Lower leg skin (tissue), 4 donors: ENCODE measurements around the gene AKAP12. TPM values are rescaled to one million over a fixed set of nuclear protein-coding genes. Genes with fewer than 3 reads are reported as not detected.

Experiments
- DNase-seq, 2 donors: peaks; one replicate each; pipeline ENCODE4 v3.0.0-alpha.2; 2019; ENCODE audit warnings: low spot score in 2 of 2
- H3K4me3 ChIP-seq: fragments of 200-600 bp; sonication (generic); 2 replicates; pipeline ENCODE4 v1.5.1; 2017; ENCODE audit warnings: mild to moderate bottlenecking, low read depth; ENCODE audit not compliant: poor library complexity, severe bottlenecking
- POLR2A ChIP-seq, 2 donors: fragments of 450-650 bp; IDR thresholded peaks; one replicate each; pipeline ENCODE4 v1.6.1; 2016 to 2017; ENCODE audit warnings: antibody characterized with exemption in 2 of 2, mild to moderate bottlenecking in 1 of 2, moderate library complexity in 1 of 2
- WGBS, 2 donors: methylation state at CpG; one replicate each; pipeline ENCODE4 v1.1.5; 2018; 5-methylcytosine and 5-hydroxymethylcytosine counted together
- intact Hi-C: fragments of 100-400 bp; cut with DNase I; formaldehyde crosslinking; loops from one replicate; pipeline ENCODE4 v1.15.0; 2023; ENCODE audit warnings: low total_unique reads
- total RNA-seq, 4 donors: library from RNA; depleted of rRNA; stranded (reverse); fragments of >200 nt; gene quantifications; one replicate each; pipeline ENCODE4 v1.1.0, GENCODE V29; 2016
- TF ChIP-seq, protein P1 (sequence below), 3 donors: fragments of 450-650 bp; IDR thresholded peaks; one replicate each; pipeline ENCODE4 v1.5.1; 2016; ENCODE audit warnings: antibody characterized with exemption in 3 of 3, mild to moderate bottlenecking in 3 of 3, moderate library complexity in 2 of 3

Gene AKAP12
- total RNA-seq, 4 donors from 2014 or later, result 14.7 to 29.9 (median 16.0) TPM

DNA sequence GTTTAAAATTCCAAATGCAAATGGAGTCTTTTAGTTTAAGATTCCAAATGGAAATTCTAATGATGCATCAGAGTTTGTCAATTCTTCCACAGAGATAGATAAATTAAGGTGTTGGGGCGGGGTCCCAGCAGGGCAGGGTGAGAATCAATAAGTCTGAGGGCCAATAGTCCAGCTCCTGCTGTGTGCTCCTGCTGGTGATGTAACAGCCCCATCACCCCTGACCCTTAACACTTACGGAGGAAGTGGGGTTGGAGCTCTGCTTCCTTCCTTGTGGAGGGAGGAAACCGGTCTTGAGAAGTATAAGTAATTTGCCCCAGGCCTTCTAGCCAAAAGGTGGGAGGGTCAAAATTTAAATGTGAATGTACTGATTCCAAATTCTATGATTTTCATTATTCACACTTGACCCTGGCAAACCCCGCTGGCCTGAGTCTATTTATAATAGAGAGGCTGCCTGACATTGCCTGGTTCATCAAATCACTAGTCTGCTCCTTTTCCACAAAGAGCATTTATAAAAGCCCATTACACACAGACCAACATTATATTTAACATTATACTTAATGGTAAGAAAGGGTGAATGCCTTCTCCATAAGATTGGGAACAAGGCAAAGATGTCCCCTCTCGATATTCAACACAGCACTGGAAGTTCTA, 134.4 kb downstream of the AKAP12 start:
- no peak for DNase-seq

GRCh38 chr6:151375833-151376232, 136.1 kb downstream of the AKAP12 start:
- no peak for DNase-seq
- 93 to 94% methylated on average over 2 of the region's 2 CpGs for WGBS, 2 donors
- H3K4me3 ChIP-seq, result no peak overlapping the region
- TF ChIP-seq, protein P1, sequence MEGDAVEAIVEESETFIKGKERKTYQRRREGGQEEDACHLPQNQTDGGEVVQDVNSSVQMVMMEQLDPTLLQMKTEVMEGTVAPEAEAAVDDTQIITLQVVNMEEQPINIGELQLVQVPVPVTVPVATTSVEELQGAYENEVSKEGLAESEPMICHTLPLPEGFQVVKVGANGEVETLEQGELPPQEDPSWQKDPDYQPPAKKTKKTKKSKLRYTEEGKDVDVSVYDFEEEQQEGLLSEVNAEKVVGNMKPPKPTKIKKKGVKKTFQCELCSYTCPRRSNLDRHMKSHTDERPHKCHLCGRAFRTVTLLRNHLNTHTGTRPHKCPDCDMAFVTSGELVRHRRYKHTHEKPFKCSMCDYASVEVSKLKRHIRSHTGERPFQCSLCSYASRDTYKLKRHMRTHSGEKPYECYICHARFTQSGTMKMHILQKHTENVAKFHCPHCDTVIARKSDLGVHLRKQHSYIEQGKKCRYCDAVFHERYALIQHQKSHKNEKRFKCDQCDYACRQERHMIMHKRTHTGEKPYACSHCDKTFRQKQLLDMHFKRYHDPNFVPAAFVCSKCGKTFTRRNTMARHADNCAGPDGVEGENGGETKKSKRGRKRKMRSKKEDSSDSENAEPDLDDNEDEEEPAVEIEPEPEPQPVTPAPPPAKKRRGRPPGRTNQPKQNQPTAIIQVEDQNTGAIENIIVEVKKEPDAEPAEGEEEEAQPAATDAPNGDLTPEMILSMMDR (IDR thresholded peaks at IDR 0.05), result no peak
- no peak for TF ChIP-seq POLR2A (IDR thresholded peaks at IDR 0.05)
- intact Hi-C loops, result no loop called here

More for the DNA sequence above, 134.4 kb downstream of the AKAP12 start:
- intact Hi-C loops, result no loop called here
- TF ChIP-seq, protein P1 (IDR thresholded peaks at IDR 0.05), result no peak
- TF ChIP-seq POLR2A (IDR thresholded peaks at IDR 0.05), result no peak
- WGBS, 2 donors, result 64% methylated on average over 5 of the region's 5 CpGs
- H3K4me3 ChIP-seq, result no peak overlapping the region

- intact Hi-C loops, result no loop called here
- TF ChIP-seq POLR2A (IDR thresholded peaks at IDR 0.05), result no peak
- TF ChIP-seq, protein P1 (IDR thresholded peaks at IDR 0.05), result no peak
- WGBS, 2 donors, result 57 to 59% methylated on average over 1 of the region's 1 CpG
These were observed 136.7 kb downstream of the AKAP12 start for GRCh38 chr6:151376440-151376839.

DNA sequence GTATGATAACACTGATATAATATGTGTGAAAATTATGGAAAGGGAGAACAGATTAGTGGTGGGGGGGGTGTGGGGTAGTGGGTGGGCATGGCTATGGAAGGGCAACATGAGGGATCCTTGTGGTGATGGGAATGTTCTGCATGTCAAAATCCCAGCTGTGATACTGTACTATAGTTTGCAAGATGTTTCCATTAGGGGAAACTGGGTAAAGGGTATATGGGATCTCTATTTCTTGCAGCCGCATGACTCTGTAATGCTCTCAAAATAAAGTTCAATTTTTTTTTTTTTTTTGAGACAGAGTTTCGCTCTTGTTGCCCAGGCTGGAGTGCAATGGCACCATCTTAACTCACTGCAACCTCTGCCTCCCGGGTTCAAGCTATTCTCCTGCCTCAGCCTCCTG, 137.3 kb downstream of the AKAP12 start:
- DNase-seq, result no peak
- no peak overlapping the region for H3K4me3 ChIP-seq
- intact Hi-C loops, result no loop called here
- TF ChIP-seq POLR2A (IDR thresholded peaks at IDR 0.05), result no peak
- TF ChIP-seq, protein P1 (IDR thresholded peaks at IDR 0.05), result no peak
- 64 to 98% methylated on average over 3 of the region's 3 CpGs for WGBS, 2 donors

More at GRCh38 chr6:151376440-151376839, 136.7 kb downstream of the AKAP12 start:
- no peak for DNase-seq
- H3K4me3 ChIP-seq, result no peak overlapping the region

DNA sequence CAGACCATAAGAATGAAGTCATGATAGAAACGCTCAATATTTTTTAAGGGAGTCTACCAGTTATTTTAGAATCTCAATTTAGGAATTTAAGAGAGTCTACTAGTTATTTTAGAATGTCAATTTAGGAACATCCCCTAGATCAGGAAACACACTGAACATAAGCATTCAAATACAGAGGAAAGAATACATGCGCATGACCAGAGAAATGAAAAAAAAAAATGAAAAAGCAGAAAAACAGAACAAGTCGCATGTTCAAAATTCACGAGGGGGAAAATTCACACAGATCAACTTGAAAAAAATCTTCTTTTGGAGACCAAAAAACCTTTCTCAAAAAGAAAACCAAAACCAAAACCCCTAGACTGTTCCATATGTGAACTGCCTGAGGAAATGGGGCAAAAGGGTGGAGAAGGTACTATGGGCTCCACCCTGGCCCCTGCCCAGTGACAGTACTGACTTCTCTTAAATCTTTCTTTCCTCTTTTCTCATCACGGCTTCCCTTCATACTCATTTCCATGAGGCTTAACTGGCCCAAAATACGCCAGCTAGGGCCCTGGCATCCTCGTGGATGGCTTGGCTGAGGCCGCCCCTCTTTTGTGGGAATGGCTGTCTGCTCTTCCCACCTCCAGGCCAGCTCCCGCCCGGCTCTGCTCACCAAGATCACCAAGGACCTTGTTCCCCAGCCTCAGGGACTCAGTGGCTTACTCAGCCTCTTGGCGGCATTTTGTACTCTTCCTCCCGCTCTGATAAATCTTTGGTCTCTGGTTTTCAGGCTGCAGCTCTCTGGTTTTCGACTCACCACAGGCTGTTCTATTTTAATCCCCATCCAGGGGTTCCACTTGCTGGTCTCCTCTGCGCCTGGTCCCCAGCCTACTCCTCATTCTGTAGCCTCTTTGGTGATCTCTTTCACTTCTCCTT, 140.4 kb downstream of the AKAP12 start:
- DNase-seq, result no peak
- WGBS, 2 donors, result 57 to 58% methylated on average over 14 of the region's 14 CpGs
- no peak overlapping the region for H3K4me3 ChIP-seq
- TF ChIP-seq, protein P1 (IDR thresholded peaks at IDR 0.05), result no peak
- no peak for TF ChIP-seq POLR2A (IDR thresholded peaks at IDR 0.05)
- intact Hi-C loops, result no loop called here
